PC-3 (cell line): Measurements from ENCODE around the gene PCK2. TPM values are rescaled to one million over a fixed set of nuclear protein-coding genes. Genes with fewer than 3 reads are reported as not detected.

Experiments used
- ATAC-seq: fragments of 200-7000 bp; cut with Tn5 transposase; 2 replicates; pipeline ENCODE4 v1.9.1; 2020; ENCODE audit warnings: mild to moderate bottlenecking, moderate library complexity
- BruUV-seq: library from RNA; stranded (reverse); fragments of 400-500 nt; replicated peaks from 2 replicates; lab custom pipeline; 2021; lab: Mats Ljungman, UMichigan
- CTCF ChIA-PET: fragments of 300-600 bp; sonication (Branson Sonifier 250); formaldehyde crosslinking; loops from one replicate; lab custom pipeline; 2022; ENCODE audit warnings: antibody characterized with exemption; lab: Charles Lee
- POLR2A ChIA-PET: fragments of 300-600 bp; sonication (Branson Sonifier 250); formaldehyde crosslinking; loops from one replicate; lab custom pipeline; 2022; ENCODE audit warnings: antibody characterized with exemption; ENCODE audit not compliant: unreplicated experiment; lab: Charles Lee
- DNase-seq: peaks from one replicate; pipeline ENCODE4 v3.0.0-alpha.2; 2015
- H2AFZ ChIP-seq: fragments of 300-600 bp; sonication (generic); 2 replicates; pipeline ENCODE4 v1.6.0; 2016; ENCODE audit warnings: antibody characterized with exemption, low read length
- H3F3A ChIP-seq: fragments of 300-600 bp; sonication (generic); one replicate; pipeline ENCODE4 v1.6.0; 2017; ENCODE audit warnings: antibody characterized with exemption, low read length, control low read depth, mild to moderate bottlenecking; ENCODE audit not compliant: unreplicated experiment
- H3K27ac ChIP-seq: fragments of 300-600 bp; sonication (generic); 2 replicates; pipeline ENCODE4 v1.5.1; 2016; ENCODE audit warnings: mild to moderate bottlenecking, low read length
- H3K27me3 ChIP-seq: fragments of 300-600 bp; sonication (generic); 2 replicates; pipeline ENCODE4 v1.6.1; 2016; ENCODE audit warnings: low read length, mixed read lengths
- H3K36me3 ChIP-seq: fragments of 300-600 bp; sonication (generic); 2 replicates; pipeline ENCODE4 v1.6.1; 2016; ENCODE audit warnings: low read depth, mixed run types, low read length, mixed read lengths
- H3K4me1 ChIP-seq: fragments of 300-600 bp; sonication (generic); 2 replicates; pipeline ENCODE4 v1.5.1; 2016; ENCODE audit warnings: low read length; ENCODE audit not compliant: insufficient read depth
- H3K4me2 ChIP-seq: fragments of 300-600 bp; sonication (generic); 2 replicates; pipeline ENCODE4 v1.6.0; 2016; ENCODE audit warnings: low read length
- H3K4me3 ChIP-seq: fragments of 300-600 bp; sonication (generic); 2 replicates; pipeline ENCODE4 v1.5.1; 2016; ENCODE audit warnings: mild to moderate bottlenecking, low read length, mixed read lengths
- H3K79me2 ChIP-seq: fragments of 300-600 bp; sonication (generic); 2 replicates; pipeline ENCODE4 v1.6.1; 2017; ENCODE audit warnings: low read length, mixed read lengths
- H3K9ac ChIP-seq: fragments of 300-600 bp; sonication (generic); 2 replicates; pipeline ENCODE4 v1.6.0; 2016; ENCODE audit warnings: mild to moderate bottlenecking, low read length
- H3K9me2 ChIP-seq: fragments of 300-600 bp; sonication (generic); replicated peaks from 2 replicates; pipeline ENCODE4 v1.6.1; 2016; ENCODE audit warnings: mixed run types, low read length, mixed read lengths
- H3K9me3 ChIP-seq: fragments of 300-600 bp; sonication (generic); 2 replicates; pipeline ENCODE4 v1.6.1; 2016; ENCODE audit warnings: low read length, mixed read lengths
- H4K20me1 ChIP-seq: fragments of 300-600 bp; sonication (generic); 2 replicates; pipeline ENCODE4 v1.6.1; 2016; ENCODE audit warnings: low read length, mixed read lengths
- EZH2 ChIP-seq: fragments of 300-600 bp; sonication (generic); IDR thresholded peaks from one replicate; pipeline ENCODE4 v1.6.1; 2017; ENCODE audit warnings: antibody characterized with exemption, mild to moderate bottlenecking, low read length; ENCODE audit not compliant: unreplicated experiment
- EZH2phosphoT487 ChIP-seq: fragments of 300-600 bp; sonication (generic); IDR thresholded peaks from 2 replicates; pipeline ENCODE4 v1.6.1; 2018; ENCODE audit warnings: mild to moderate bottlenecking, antibody characterized with exemption, low read length, borderline replicate concordance
- intact Hi-C: fragments of 100-400 bp; cut with micrococcal nuclease; formaldehyde crosslinking; loops from 2 replicates; pipeline ENCODE4 v1.9.0; 2023
- total RNA-seq: library from RNA; depleted of rRNA; stranded (reverse); fragments of >200 nt; gene quantifications from 2 replicates; pipeline ENCODE4 v1.2.3, GENCODE V29; 2014
- TF ChIP-seq, protein P1 (sequence below): fragments of 300-600 bp; sonication (generic); conservative IDR thresholded peaks from 2 replicates; pipeline ENCODE4 v1.5.1; 2017; ENCODE audit warnings: antibody characterized with exemption, low read depth, mild to moderate bottlenecking, low read length

PCK2 gene
- total RNA-seq, 1 experiment from 2014 or later: 11.6 TPM

DNA sequence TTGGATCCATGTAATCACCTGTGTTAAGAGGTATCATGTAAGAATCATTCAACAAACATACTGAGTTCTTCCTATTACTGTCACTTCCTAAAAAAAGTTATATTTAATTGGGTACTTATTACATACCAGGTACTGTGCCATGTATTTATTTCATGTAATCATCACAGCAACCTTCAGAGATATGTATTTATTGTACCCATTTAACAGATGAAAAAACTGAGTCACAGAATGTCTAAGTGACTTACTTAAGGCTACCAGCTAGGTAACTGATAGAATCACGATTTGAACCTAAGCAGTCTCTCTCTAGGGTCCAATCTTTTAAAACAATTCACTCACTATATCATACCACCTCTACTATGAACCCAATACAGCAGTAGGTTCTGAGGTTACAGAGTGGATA, 50.3 kb downstream of the PCK2 start:
- Histone ChIP-seq H2AFZ (no peak overlapping the region), H3K36me3 (peaks cover 7% of the 10 kb centered on the region; the same call in 1 of the 2 replicates), H3F3A (no peaks in the 10 kb centered on the region), H3K79me2 (peaks cover 59% of the 10 kb centered on the region), H3K9me2 (no peaks in the 10 kb centered on the region), H3K4me1 (peaks cover 25% of the 10 kb centered on the region), H3K27ac (no peak overlapping the region), H3K9ac (no peak overlapping the region), H4K20me1 (no peaks in the 10 kb centered on the region), H3K9me3 (no peaks in the 10 kb centered on the region), H3K4me3 (no peak overlapping the region), H3K27me3 (no peaks in the 10 kb centered on the region), H3K4me2 (no peak overlapping the region)
- ATAC-seq: no peak
- no TSS peak for BruUV-seq
- ChIA-PET POLR2A (no interaction called here), CTCF (no interaction called here)
- DNase-seq: no peak
- intact Hi-C loops: no loop called here
- no peak for TF ChIP-seq EZH2
- TF ChIP-seq, protein P1, sequence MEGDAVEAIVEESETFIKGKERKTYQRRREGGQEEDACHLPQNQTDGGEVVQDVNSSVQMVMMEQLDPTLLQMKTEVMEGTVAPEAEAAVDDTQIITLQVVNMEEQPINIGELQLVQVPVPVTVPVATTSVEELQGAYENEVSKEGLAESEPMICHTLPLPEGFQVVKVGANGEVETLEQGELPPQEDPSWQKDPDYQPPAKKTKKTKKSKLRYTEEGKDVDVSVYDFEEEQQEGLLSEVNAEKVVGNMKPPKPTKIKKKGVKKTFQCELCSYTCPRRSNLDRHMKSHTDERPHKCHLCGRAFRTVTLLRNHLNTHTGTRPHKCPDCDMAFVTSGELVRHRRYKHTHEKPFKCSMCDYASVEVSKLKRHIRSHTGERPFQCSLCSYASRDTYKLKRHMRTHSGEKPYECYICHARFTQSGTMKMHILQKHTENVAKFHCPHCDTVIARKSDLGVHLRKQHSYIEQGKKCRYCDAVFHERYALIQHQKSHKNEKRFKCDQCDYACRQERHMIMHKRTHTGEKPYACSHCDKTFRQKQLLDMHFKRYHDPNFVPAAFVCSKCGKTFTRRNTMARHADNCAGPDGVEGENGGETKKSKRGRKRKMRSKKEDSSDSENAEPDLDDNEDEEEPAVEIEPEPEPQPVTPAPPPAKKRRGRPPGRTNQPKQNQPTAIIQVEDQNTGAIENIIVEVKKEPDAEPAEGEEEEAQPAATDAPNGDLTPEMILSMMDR: no peak
- no peak for TF ChIP-seq EZH2phosphoT487

- no peak overlapping the region for H3K27ac ChIP-seq
- peaks cover 57% of the 10 kb centered on the region for H3K79me2 ChIP-seq
- no peak for ATAC-seq
- H3F3A ChIP-seq: no peaks in the 10 kb centered on the region
- POLR2A ChIA-PET: no interaction called here
- peak overlapping the region; percentile 90 for H3K4me2 ChIP-seq
- H3K4me1 ChIP-seq: peaks cover 21% of the 10 kb centered on the region
- no peaks in the 10 kb centered on the region for H4K20me1 ChIP-seq
- no peak for DNase-seq
- no peaks in the 10 kb centered on the region for H3K27me3 ChIP-seq
- no peak for TF ChIP-seq EZH2phosphoT487
- H2AFZ ChIP-seq: no peak overlapping the region
- CTCF ChIA-PET: no interaction called here
- intact Hi-C loops: no loop called here
- H3K4me3 ChIP-seq: peak overlapping the region; percentile 86
- no peaks in the 10 kb centered on the region for H3K9me2 ChIP-seq
- no peaks in the 10 kb centered on the region for H3K9me3 ChIP-seq
- H3K36me3 ChIP-seq: peaks cover 11% of the 10 kb centered on the region; the same call in 1 of the 2 replicates
- no TSS peak for BruUV-seq
- H3K9ac ChIP-seq: peak overlapping the region; percentile 84; the same call in 1 of the 2 replicates
Measured at GRCh38 chr14:24145219-24145618, 51.1 kb downstream of the PCK2 start.

GRCh38 chr14:24145690-24146452, 51.8 kb downstream of the PCK2 start:
- TF ChIP-seq EZH2phosphoT487: no peak
- TSS peak; percentile 53 for BruUV-seq
- peaks cover 51% of the 10 kb centered on the region for H3K79me2 ChIP-seq
- H3K27ac ChIP-seq: peak overlapping the region; percentile 40
- H3K36me3 ChIP-seq: peaks cover 14% of the 10 kb centered on the region; the same call in 1 of the 2 replicates
- peak overlapping the region; percentile 84 for H3K9ac ChIP-seq
- CTCF ChIA-PET: no interaction called here
- no peaks in the 10 kb centered on the region for H3F3A ChIP-seq
- POLR2A ChIA-PET: interaction anchor here (0.6 to 1.9 kb wide), 2 partner anchors 31 to 87 kb away, joined by 5 to 17 read pairs; partner anchors contain the start of genes DCAF11 and NRL
- no peaks in the 10 kb centered on the region for H3K9me3 ChIP-seq
- no peaks in the 10 kb centered on the region for H4K20me1 ChIP-seq
- DNase-seq (no peak), ATAC-seq (no peak)
- H3K9me2 ChIP-seq: no peaks in the 10 kb centered on the region
- H3K27me3 ChIP-seq: no peaks in the 10 kb centered on the region
- H3K4me3 ChIP-seq: peak overlapping the region; percentile 86
- intact Hi-C loops: no loop called here
- H3K4me1 ChIP-seq: peaks cover 21% of the 10 kb centered on the region
- peak overlapping the region; percentile 90 for H3K4me2 ChIP-seq
- H2AFZ ChIP-seq: peak overlapping the region; percentile 78
